BJ (cell line): ENCODE results near the gene CDK5. TPM values are rescaled to one million over a fixed set of nuclear protein-coding genes. Genes with fewer than 3 reads are reported as not detected.

Experiments
- CTCF ChIA-PET: fragments of 350-600 bp; formaldehyde crosslinking; extraction: SDS; loops from one replicate; lab custom pipeline; 2021; ENCODE audit warnings: antibody characterized with exemption, inconsistent platforms; lab: Yijun Ruan, JAX
- POLR2A ChIA-PET: fragments of 300-600 bp; sonication (Branson Sonifier 250); formaldehyde crosslinking; extraction: SDS; loops from one replicate; lab custom pipeline; 2021; ENCODE audit warnings: antibody characterized with exemption; lab: Charles Lee
- DNase-seq: peaks from one replicate; pipeline ENCODE4 v3.0.0-alpha.2; 2011; ENCODE audit warnings: low read depth
- H3K27me3 ChIP-seq: 2 replicates; pipeline ENCODE4 v1.6.0; 2011; ENCODE audit warnings: low read length; ENCODE audit not compliant: control insufficient read depth, insufficient read depth
- H3K36me3 ChIP-seq: 2 replicates; pipeline ENCODE4 v1.5.1; 2011; ENCODE audit warnings: low read length; ENCODE audit not compliant: control insufficient read depth, insufficient read depth
- H3K4me3 ChIP-seq: 2 replicates; pipeline ENCODE4 v1.5.1; 2011; ENCODE audit warnings: low read depth, mild to moderate bottlenecking, control low read depth, low read length
- CTCF ChIP-seq: IDR thresholded peaks from 2 replicates; pipeline ENCODE4 v1.5.1; 2011; ENCODE audit warnings: low read depth, mild to moderate bottlenecking, control low read depth, inconsistent platforms, low read length, moderate library complexity; ENCODE audit not compliant: insufficient read depth
- polyA plus RNA-seq: library from polyadenylated mRNA; depleted of rRNA; stranded (reverse); fragments of >200 nt; gene quantifications from 2 replicates; pipeline ENCODE4 v1.2.3, GENCODE V29; 2011

Gene CDK5
- polyA plus RNA-seq, 1 experiment: 33.2 TPM

- CTCF ChIA-PET: interaction anchor here (1.1 to 12.9 kb wide), 4 partner anchors 9 to 82 kb away, joined by 3 to 143 read pairs (median 4); no protein-coding TSS in a partner anchor
- H3K4me3 ChIP-seq: no peak overlapping the region
- POLR2A ChIA-PET: no interaction called here
These were observed 37.6 kb upstream of the CDK5 start for GRCh38 chr7:151095123-151095797.

GRCh38 chr7:151094675-151095074 is 37.0 kb upstream of the CDK5 start:
- ChIA-PET CTCF (interaction anchor here (1.1 to 12.9 kb wide), 4 partner anchors 10 to 81 kb away, joined by 3 to 143 read pairs (median 4); no protein-coding TSS in a partner anchor), POLR2A (no interaction called here)
- no peaks in the 10 kb centered on the region for H3K27me3 ChIP-seq
- TF ChIP-seq CTCF: no peak
- peaks cover 5% of the 10 kb centered on the region; the same call in 1 of the 2 replicates for H3K36me3 ChIP-seq
- no peak overlapping the region for H3K4me3 ChIP-seq
- no peak for DNase-seq

More at GRCh38 chr7:151095123-151095797, 37.6 kb upstream of the CDK5 start:
- DNase-seq: no peak
- peaks cover 5% of the 10 kb centered on the region; the same call in 1 of the 2 replicates for H3K36me3 ChIP-seq
- no peak for TF ChIP-seq CTCF
- no peaks in the 10 kb centered on the region for H3K27me3 ChIP-seq

GRCh38 chr7:151093748-151094147 is 36.1 kb upstream of the CDK5 start:
- CTCF ChIA-PET: interaction anchor here (12.9 kb wide), 1 partner anchor 17 kb away, joined by 143 read pairs; no protein-coding TSS in a partner anchor
- no peak for TF ChIP-seq CTCF
- no peaks in the 10 kb centered on the region for H3K27me3 ChIP-seq
- peaks cover 5% of the 10 kb centered on the region; the same call in 1 of the 2 replicates for H3K36me3 ChIP-seq
- POLR2A ChIA-PET: no interaction called here
- no peak overlapping the region for H3K4me3 ChIP-seq
- no peak for DNase-seq

- ChIA-PET POLR2A (no interaction called here), CTCF (interaction anchor here (1.3 to 12.9 kb wide), 2 partner anchors 8 to 18 kb away, joined by 3 to 143 read pairs; no protein-coding TSS in a partner anchor)
- TF ChIP-seq CTCF: no peak
- no peak overlapping the region for H3K4me3 ChIP-seq
- H3K27me3 ChIP-seq: no peaks in the 10 kb centered on the region
- DNase-seq: no peak
- peaks cover 4% of the 10 kb centered on the region; the same call in 1 of the 2 replicates for H3K36me3 ChIP-seq
These were observed 34.3 kb upstream of the CDK5 start for GRCh38 chr7:151091988-151092387.

- Histone ChIP-seq H3K27me3 (no peaks in the 10 kb centered on the region), H3K4me3 (no peak overlapping the region), H3K36me3 (peaks cover 4% of the 10 kb centered on the region; the same call in 1 of the 2 replicates)
- TF ChIP-seq CTCF: peak; percentile 67
- DNase-seq: no peak
- POLR2A ChIA-PET: no interaction called here
- CTCF ChIA-PET: interaction anchor here (1.3 to 12.9 kb wide), 4 partner anchors 9 to 78 kb away, joined by 3 to 143 read pairs (median 4); no protein-coding TSS in a partner anchor
These were observed 33.7 kb upstream of the CDK5 start for GRCh38 chr7:151091431-151091830.
